PC-3 (cell line): ENCODE results near the gene ATAD3B. TPM values are rescaled to one million over a fixed set of nuclear protein-coding genes. Genes with fewer than 3 reads are reported as not detected.

ENCODE experiments used
- ATAC-seq: fragments of 200-7000 bp; cut with Tn5 transposase; 2 replicates; pipeline ENCODE4 v1.9.1; 2020; ENCODE audit warnings: mild to moderate bottlenecking, moderate library complexity
- BruUV-seq: library from RNA; stranded (reverse); fragments of 400-500 nt; replicated peaks from 2 replicates; lab custom pipeline; 2021; lab: Mats Ljungman, UMichigan
- CTCF ChIA-PET: fragments of 300-600 bp; sonication (Branson Sonifier 250); formaldehyde crosslinking; loops from one replicate; lab custom pipeline; 2022; ENCODE audit warnings: antibody characterized with exemption; lab: Charles Lee
- POLR2A ChIA-PET: fragments of 300-600 bp; sonication (Branson Sonifier 250); formaldehyde crosslinking; loops from one replicate; lab custom pipeline; 2022; ENCODE audit warnings: antibody characterized with exemption; ENCODE audit not compliant: unreplicated experiment; lab: Charles Lee
- DNase-seq: peaks from one replicate; pipeline ENCODE4 v3.0.0-alpha.2; 2015
- H2AFZ ChIP-seq: fragments of 300-600 bp; sonication (generic); 2 replicates; pipeline ENCODE4 v1.6.0; 2016; ENCODE audit warnings: antibody characterized with exemption, low read length
- H3F3A ChIP-seq: fragments of 300-600 bp; sonication (generic); one replicate; pipeline ENCODE4 v1.6.0; 2017; ENCODE audit warnings: antibody characterized with exemption, low read length, control low read depth, mild to moderate bottlenecking; ENCODE audit not compliant: unreplicated experiment
- H3K27ac ChIP-seq: fragments of 300-600 bp; sonication (generic); 2 replicates; pipeline ENCODE4 v1.5.1; 2016; ENCODE audit warnings: mild to moderate bottlenecking, low read length
- H3K27me3 ChIP-seq: fragments of 300-600 bp; sonication (generic); 2 replicates; pipeline ENCODE4 v1.6.1; 2016; ENCODE audit warnings: low read length, mixed read lengths
- H3K36me3 ChIP-seq: fragments of 300-600 bp; sonication (generic); 2 replicates; pipeline ENCODE4 v1.6.1; 2016; ENCODE audit warnings: low read depth, mixed run types, low read length, mixed read lengths
- H3K4me1 ChIP-seq: fragments of 300-600 bp; sonication (generic); 2 replicates; pipeline ENCODE4 v1.5.1; 2016; ENCODE audit warnings: low read length; ENCODE audit not compliant: insufficient read depth
- H3K4me2 ChIP-seq: fragments of 300-600 bp; sonication (generic); 2 replicates; pipeline ENCODE4 v1.6.0; 2016; ENCODE audit warnings: low read length
- H3K4me3 ChIP-seq: fragments of 300-600 bp; sonication (generic); 2 replicates; pipeline ENCODE4 v1.5.1; 2016; ENCODE audit warnings: mild to moderate bottlenecking, low read length, mixed read lengths
- H3K79me2 ChIP-seq: fragments of 300-600 bp; sonication (generic); 2 replicates; pipeline ENCODE4 v1.6.1; 2017; ENCODE audit warnings: low read length, mixed read lengths
- H3K9ac ChIP-seq: fragments of 300-600 bp; sonication (generic); 2 replicates; pipeline ENCODE4 v1.6.0; 2016; ENCODE audit warnings: mild to moderate bottlenecking, low read length
- H3K9me2 ChIP-seq: fragments of 300-600 bp; sonication (generic); replicated peaks from 2 replicates; pipeline ENCODE4 v1.6.1; 2016; ENCODE audit warnings: mixed run types, low read length, mixed read lengths
- H3K9me3 ChIP-seq: fragments of 300-600 bp; sonication (generic); 2 replicates; pipeline ENCODE4 v1.6.1; 2016; ENCODE audit warnings: low read length, mixed read lengths
- H4K20me1 ChIP-seq: fragments of 300-600 bp; sonication (generic); 2 replicates; pipeline ENCODE4 v1.6.1; 2016; ENCODE audit warnings: low read length, mixed read lengths
- CTCF ChIP-seq: fragments of 300-600 bp; sonication (generic); conservative IDR thresholded peaks from 2 replicates; pipeline ENCODE4 v1.5.1; 2017; ENCODE audit warnings: antibody characterized with exemption, low read depth, mild to moderate bottlenecking, low read length
- EZH2 ChIP-seq: fragments of 300-600 bp; sonication (generic); IDR thresholded peaks from one replicate; pipeline ENCODE4 v1.6.1; 2017; ENCODE audit warnings: antibody characterized with exemption, mild to moderate bottlenecking, low read length; ENCODE audit not compliant: unreplicated experiment
- EZH2phosphoT487 ChIP-seq: fragments of 300-600 bp; sonication (generic); IDR thresholded peaks from 2 replicates; pipeline ENCODE4 v1.6.1; 2018; ENCODE audit warnings: mild to moderate bottlenecking, antibody characterized with exemption, low read length, borderline replicate concordance
- intact Hi-C: fragments of 100-400 bp; cut with micrococcal nuclease; formaldehyde crosslinking; loops from 2 replicates; pipeline ENCODE4 v1.9.0; 2023
- total RNA-seq: library from RNA; depleted of rRNA; stranded (reverse); fragments of >200 nt; gene quantifications from 2 replicates; pipeline ENCODE4 v1.2.3, GENCODE V29; 2014

ATAD3B gene
- total RNA-seq, 1 experiment from 2014 or later, result 140 TPM

- no peaks in the 10 kb centered on the region for H3K9me3 ChIP-seq
- no peak overlapping the region for H3K9ac ChIP-seq
- H3K4me2 ChIP-seq, result no peak overlapping the region
- no peak overlapping the region for H3K27ac ChIP-seq
- BruUV-seq, result no TSS peak
- no peak overlapping the region for H3K4me3 ChIP-seq
- no peak for TF ChIP-seq EZH2phosphoT487
- TF ChIP-seq EZH2, result no peak
- TF ChIP-seq CTCF, result no peak
- no peak overlapping the region for H2AFZ ChIP-seq
- H4K20me1 ChIP-seq, result no peaks in the 10 kb centered on the region
- no peaks in the 10 kb centered on the region for H3K9me2 ChIP-seq
- H3K79me2 ChIP-seq, result no peaks in the 10 kb centered on the region
- no peaks in the 10 kb centered on the region for H3F3A ChIP-seq
- DNase-seq, result no peak
- POLR2A ChIA-PET, result no interaction called here
- H3K27me3 ChIP-seq, result no peaks in the 10 kb centered on the region
- no peaks in the 10 kb centered on the region for H3K4me1 ChIP-seq
- peaks cover 25% of the 10 kb centered on the region; the same call in 1 of the 2 replicates for H3K36me3 ChIP-seq
- ATAC-seq, result 0 out of 2 replicates have a peak, but pooled peaks have one; percentile 8
- CTCF ChIA-PET, result no interaction called here
- intact Hi-C loops, result no loop called here
Observed at GRCh38 chr1:1539310-1540089, 67.9 kb downstream of the ATAD3B start.

- Histone ChIP-seq H3K36me3 (peaks cover 25% of the 10 kb centered on the region; the same call in 1 of the 2 replicates), H3K4me2 (no peak within 1 kb of the TSS), H2AFZ (no peak within 1 kb of the TSS), H3K27ac (no peak within 1 kb of the TSS), H3K27me3 (no peaks in the 10 kb centered on the region), H3K4me3 (no peak within 1 kb of the TSS), H4K20me1 (no peaks in the 10 kb centered on the region), H3K9me2 (no peaks in the 10 kb centered on the region), H3F3A (no peaks in the 10 kb centered on the region), H3K9me3 (no peaks in the 10 kb centered on the region), H3K9ac (no peak within 1 kb of the TSS), H3K79me2 (no peaks in the 10 kb centered on the region), H3K4me1 (no peaks in the 10 kb centered on the region)
- intact Hi-C loops, result no loop called here
- CTCF ChIA-PET, result no interaction called here
- no TSS peak for BruUV-seq
- ATAC-seq (peak; percentile 39), DNase-seq (no peak)
- TF ChIP-seq EZH2, result no peak
- TF ChIP-seq CTCF, result no peak
- no peak for TF ChIP-seq EZH2phosphoT487
- POLR2A ChIA-PET, result no interaction called here
Observed at GRCh38 chr1:1540090-1540817, 68.7 kb downstream of the ATAD3B start, which contains the start of gene TMEM240. TSS of gene TMEM240 (minus strand) at chr1:1540624. CDS start at chr1:1540346, 278 bp downstream.
